IMR-90 (cell line): ENCODE data around the gene SKAP1. TPM values are rescaled to one million over a fixed set of nuclear protein-coding genes. Genes with fewer than 3 reads are reported as not detected.

Source experiments
- ATAC-seq: fragments of 200-7000 bp; cut with Tn5 transposase; 2 replicates; pipeline ENCODE4 v1.9.1; 2020; ENCODE audit warnings: low read depth, mild to moderate bottlenecking, moderate library complexity
- BruUV-seq: library from RNA; stranded (reverse); fragments of 400-500 nt; replicated peaks from 2 replicates; lab custom pipeline; 2021; lab: Mats Ljungman, UMichigan
- CTCF ChIA-PET: fragments of 300-600 bp; formaldehyde crosslinking; extraction: SDS; loops from one replicate; lab custom pipeline; 2021; ENCODE audit warnings: antibody characterized with exemption; lab: Yijun Ruan, JAX
- POLR2A ChIA-PET: fragments of 300-600 bp; sonication (Branson Sonifier 250); formaldehyde crosslinking; loops from one replicate; lab custom pipeline; 2022; ENCODE audit warnings: antibody characterized with exemption; ENCODE audit not compliant: unreplicated experiment; lab: Charles Lee
- DNase-seq: peaks from one replicate; pipeline ENCODE4 v3.0.0; 2013
- H2AFZ ChIP-seq: replicated peaks from 2 replicates; pipeline ENCODE3; 2013; ENCODE audit warnings: low read length, mild to moderate bottlenecking; ENCODE audit not compliant: poor library complexity
- H2AK5ac ChIP-seq: 2 replicates; pipeline ENCODE4 v1.6.1; 2013; ENCODE audit warnings: low read depth, low read length, inconsistent platforms
- H2AK9ac ChIP-seq: replicated peaks from 2 replicates; pipeline ENCODE3; 2013; ENCODE audit warnings: mild to moderate bottlenecking, low read depth, low read length, moderate library complexity; ENCODE audit not compliant: poor library complexity
- H2BK120ac ChIP-seq: 2 replicates; pipeline ENCODE4 v1.6.1; 2013; ENCODE audit warnings: low read depth, low read length, inconsistent platforms
- H2BK15ac ChIP-seq: 3 replicates; pipeline ENCODE4 v1.6.1; 2013; ENCODE audit warnings: low read depth, low read length, inconsistent platforms
- H2BK20ac ChIP-seq: 2 replicates; pipeline ENCODE4 v1.6.1; 2013; ENCODE audit warnings: low read depth, mild to moderate bottlenecking, inconsistent platforms, low read length, moderate library complexity
- H2BK5ac ChIP-seq: 2 replicates; pipeline ENCODE4 v1.6.1; 2013; ENCODE audit warnings: mild to moderate bottlenecking, low read depth, low read length, inconsistent platforms; ENCODE audit not compliant: poor library complexity, severe bottlenecking
- H3K14ac ChIP-seq: replicated peaks from 2 replicates; pipeline ENCODE4 v1.6.1; 2013; ENCODE audit warnings: low read depth, low read length, inconsistent platforms
- H3K18ac ChIP-seq: 2 replicates; pipeline ENCODE4 v1.6.1; 2013; ENCODE audit warnings: low read depth, low read length, control low read depth
- H3K23ac ChIP-seq: 2 replicates; pipeline ENCODE4 v1.6.1; 2013; ENCODE audit warnings: low read depth, low read length, inconsistent platforms
- H3K27ac ChIP-seq: 2 replicates; pipeline ENCODE4 v1.5.1; 2013; ENCODE audit warnings: mild to moderate bottlenecking, control low read depth, low read length; ENCODE audit not compliant: insufficient read depth
- H3K27me3 ChIP-seq: 2 replicates; pipeline ENCODE4 v1.6.1; 2013; ENCODE audit warnings: low read length; ENCODE audit not compliant: control insufficient read depth, insufficient read depth
- H3K36me3 ChIP-seq: 2 replicates; pipeline ENCODE4 v1.6.1; 2013; ENCODE audit warnings: low read length, mixed read lengths; ENCODE audit not compliant: control insufficient read depth, insufficient read depth
- H3K4ac ChIP-seq: 2 replicates; pipeline ENCODE4 v1.6.1; 2013; ENCODE audit warnings: low read depth, low read length, inconsistent platforms
- H3K4me1 ChIP-seq: 2 replicates; pipeline ENCODE4 v1.6.1; 2013; ENCODE audit warnings: low read length, mixed read lengths; ENCODE audit not compliant: control insufficient read depth, insufficient read depth
- H3K4me2 ChIP-seq: 2 replicates; pipeline ENCODE4 v1.6.1; 2013; ENCODE audit warnings: low read depth, mild to moderate bottlenecking, control low read depth, low read length, moderate library complexity
- H3K4me3 ChIP-seq: 2 replicates; pipeline ENCODE4 v1.5.1; 2013; ENCODE audit warnings: low read depth, mild to moderate bottlenecking, control low read depth, low read length, moderate library complexity; ENCODE audit not compliant: insufficient read depth
- H3K56ac ChIP-seq: 2 replicates; pipeline ENCODE4 v1.6.1; 2013; ENCODE audit warnings: low read length, inconsistent platforms; ENCODE audit not compliant: insufficient read depth; ENCODE audit errors: extremely low read depth
- H3K79me1 ChIP-seq, 2 experiments: 2 replicates each; pipeline ENCODE4 v1.6.1; 2013; ENCODE audit warnings: low read length in 2 of 2, inconsistent platforms in 1 of 2, low read depth in 1 of 2
- H3K9ac ChIP-seq: 2 replicates; pipeline ENCODE4 v1.6.1; 2013; ENCODE audit warnings: low read depth, low read length, control low read depth
- H3K9me1 ChIP-seq: 2 replicates; pipeline ENCODE4 v1.6.1; 2013; ENCODE audit warnings: low read length, inconsistent platforms; ENCODE audit not compliant: insufficient read depth
- H3K9me3 ChIP-seq: 2 replicates; pipeline ENCODE4 v1.6.1; 2013; ENCODE audit warnings: low read length; ENCODE audit not compliant: control insufficient read depth, insufficient read depth
- H4K20me1 ChIP-seq: 2 replicates; pipeline ENCODE4 v1.6.1; 2013; ENCODE audit warnings: low read length, inconsistent platforms; ENCODE audit not compliant: insufficient read depth
- H4K5ac ChIP-seq: 2 replicates; pipeline ENCODE4 v1.6.1; 2013; ENCODE audit warnings: mild to moderate bottlenecking, low read depth, low read length, control low read depth
- H4K8ac ChIP-seq, 2 experiments: 2 replicates each; pipeline ENCODE4 v1.6.1; 2013; ENCODE audit warnings: low read depth in 2 of 2, low read length in 2 of 2, control low read depth in 1 of 2, inconsistent platforms in 1 of 2
- H4K91ac ChIP-seq: 2 replicates; pipeline ENCODE4 v1.6.1; 2013; ENCODE audit warnings: low read depth, low read length, inconsistent platforms; ENCODE audit not compliant: insufficient read depth
- CTCF ChIP-seq: conservative IDR thresholded peaks from 2 replicates; pipeline ENCODE4 v1.5.1; 2012; ENCODE audit warnings: mild to moderate bottlenecking, low read depth, low read length, improper control_type of control experiment
- MXI1 ChIP-seq: IDR thresholded peaks from 2 replicates; pipeline ENCODE4 v1.6.1; 2012; ENCODE audit warnings: low read depth, mild to moderate bottlenecking, low read length, moderate library complexity, borderline replicate concordance
- SMC3 ChIP-seq: fragments of 150-350 bp; IDR thresholded peaks from 2 replicates; pipeline ENCODE4 v1.6.1; 2016; ENCODE audit warnings: low read depth, mild to moderate bottlenecking, antibody characterized with exemption, low read length, moderate library complexity
- WGBS, 2 experiments: methylation state at CpG; one replicate each; pipeline versions ENCODE4 v1.1.5 to v1.1.7; 2013; ENCODE audit warnings: missing lambda C conversion rate in 2 of 2; ENCODE audit not compliant: insufficient read length in 1 of 2; ENCODE audit errors: extremely low coverage in 2 of 2; 5-methylcytosine and 5-hydroxymethylcytosine counted together
- dilution Hi-C: fragments of 300-500 bp; cut with HindIII; formaldehyde crosslinking; loops from one replicate; pipeline ENCODE4 v1.14.3; 2018; ENCODE audit warnings: low sequenced_read_pairs; ENCODE audit not compliant: unreplicated experiment
- in situ Hi-C: fragments of 300-500 bp; cut with MboI; formaldehyde crosslinking; loops from 3 replicates; pipeline ENCODE4 v1.14.3; 2019; ENCODE audit warnings: low sequenced_read_pairs, inconsistent platforms, mixed read lengths
- intact Hi-C: fragments of 100-400 bp; cut with micrococcal nuclease; formaldehyde crosslinking; loops from 2 replicates; pipeline ENCODE4 v1.10.0; 2022
- polyA plus RNA-seq, 3 experiments: library from polyadenylated mRNA; depleted of rRNA; stranded (reverse); fragments of >200 nt; gene quantifications; 2 replicates each; pipeline ENCODE4 v1.2.3, GENCODE V29; 2012; ENCODE audit warnings: low replicate concordance in 1 of 3
- total RNA-seq: library from RNA; depleted of rRNA; stranded (reverse); fragments of >200 nt; gene quantifications from 2 replicates; pipeline ENCODE4 v1.2.3, GENCODE V29; 2012

Gene SKAP1
- total and polyA plus RNA-seq, 2 of the 4 experiments (the other 2 are of a cell fraction): not detected

- CTCF ChIA-PET: interaction anchor here (0.7 to 1.5 kb wide), 2 partner anchors 11 to 181 kb away, joined by 3 to 5 read pairs; no protein-coding TSS in a partner anchor
Measured at GRCh38 chr17:48470388-48471034, 40.5 kb upstream of the SKAP1 start.

More at GRCh38 chr17:48470388-48471034, 40.5 kb upstream of the SKAP1 start:
- WGBS, 2 experiments: 22% methylated on average over 2 of the region's 6 CpGs; no CpG with 5 or more reads in 1 of the 2 experiments
- TF ChIP-seq SMC3 (peak; percentile 14; the same call in 1 of the 2 replicates), CTCF (0 out of 2 replicates have a peak, but pooled peaks have one; percentile 18), MXI1 (no peak)
- Histone ChIP-seq H3K4ac (peak overlapping the region; percentile 64; the same call in 1 of the 2 replicates), H3K23ac (no peak overlapping the region), H2BK120ac (peak overlapping the region; percentile 14; the same call in 1 of the 2 replicates), H4K8ac (peak overlapping the region in 1 of 2 experiments; percentile 14; a peak in 1 of 4 replicates), H3K36me3 (no peaks in the 10 kb centered on the region), H2AK9ac (no peak overlapping the region), H2AFZ (no peak overlapping the region), H3K9me3 (no peaks in the 10 kb centered on the region), H4K5ac (no peak overlapping the region), H2BK15ac (0 out of 3 replicates have a peak overlapping the region, but pooled peaks have one; percentile 50), H2BK5ac (no peak overlapping the region), H3K27me3 (peaks cover 5% of the 10 kb centered on the region), H3K18ac (no peak overlapping the region), H3K9ac (no peak overlapping the region), H3K79me1 (peaks cover 0 to 15% of the 10 kb centered on the region in 2 experiments; a peak in 2 of 4 replicates), H4K20me1 (no peaks in the 10 kb centered on the region), H3K9me1 (peaks cover 17% of the 10 kb centered on the region), H3K4me1 (peaks cover 9% of the 10 kb centered on the region), H3K4me3 (no peak overlapping the region), H4K91ac (no peak overlapping the region), H2AK5ac (0 out of 2 replicates have a peak overlapping the region, but pooled peaks have one; percentile 25), H3K4me2 (no peak overlapping the region), H3K27ac (no peak overlapping the region), H3K56ac (no peak overlapping the region), H3K14ac (no peak overlapping the region; the same call in 1 of the 2 replicates), H2BK20ac (no peak overlapping the region)
- POLR2A ChIA-PET: interaction anchor here (0.9 kb wide), 1 partner anchor 117 kb away, joined by 3 read pairs; no protein-coding TSS in a partner anchor
- DNase-seq (peak; percentile 62), ATAC-seq (0 out of 2 replicates have a peak, but pooled peaks have one; percentile 28)
- no TSS peak for BruUV-seq
- intact Hi-C loops (no loop called here), in situ Hi-C loops (no loop called here), dilution Hi-C loops (no loop called here)
